HepG2 (cell line): ENCODE data around the gene CCDC154. TPM values are rescaled to one million over a fixed set of nuclear protein-coding genes. Genes with fewer than 3 reads are reported as not detected.

Source experiments
- CCDC6 ChIP-seq: sonication (generic); formaldehyde crosslinking; IDR thresholded peaks from 2 replicates; pipeline ENCODE4 v1.8.1; 2022; ENCODE audit warnings: mild to moderate bottlenecking, missing genetic modification reagents, moderate library complexity
- ETV5 ChIP-seq: IDR thresholded peaks from 2 replicates; pipeline ENCODE4 v1.6.1; 2018; ENCODE audit warnings: missing biosample characterization, missing genetic modification reagents, inconsistent platforms, borderline replicate concordance
- HBP1 ChIP-seq: IDR thresholded peaks from 2 replicates; pipeline ENCODE4 v1.6.1; 2016; ENCODE audit warnings: low read depth, control low read depth
- HIVEP1 ChIP-seq: sonication (generic); formaldehyde crosslinking; IDR thresholded peaks from 2 replicates; pipeline ENCODE4 v1.4.0; 2020; ENCODE audit warnings: mild to moderate bottlenecking, missing genetic modification reagents
- HOMEZ ChIP-seq: IDR thresholded peaks from 2 replicates; pipeline ENCODE4 v1.6.1; 2016; ENCODE audit warnings: low read depth
- JARID2 ChIP-seq: sonication (generic); formaldehyde crosslinking; IDR thresholded peaks from 2 replicates; pipeline ENCODE4 v1.8.1; 2023; ENCODE audit warnings: missing genetic modification reagents, inconsistent platforms; ENCODE audit not compliant: insufficient replicate concordance
- PCBP1 ChIP-seq: fragments of 200-400 bp; formaldehyde crosslinking; IDR thresholded peaks from 2 replicates; pipeline ENCODE4 v1.6.1; 2017; ENCODE audit warnings: mild to moderate bottlenecking, low read depth, low read length, borderline replicate concordance
- POLR2A ChIP-seq, 2 experiments: IDR thresholded peaks; 2 replicates each; pipeline ENCODE4 v1.6.1; 2011; ENCODE audit warnings: low read depth in 2 of 2, low read length in 2 of 2, mild to moderate bottlenecking in 1 of 2, moderate library complexity in 1 of 2; ENCODE audit not compliant: insufficient read depth in 1 of 2
- RBM39 ChIP-seq: fragments of 200-400 bp; formaldehyde crosslinking; IDR thresholded peaks from one replicate; pipeline ENCODE4 v1.6.1; 2018; ENCODE audit warnings: antibody characterized with exemption, mild to moderate bottlenecking, low read depth, low read length; ENCODE audit not compliant: poor library complexity, severe bottlenecking
- RFX5 ChIP-seq: IDR thresholded peaks from 2 replicates; pipeline ENCODE4 v1.6.1; 2011; ENCODE audit warnings: low read depth, low read length, improper control_type of control experiment
- SP2 ChIP-seq: sonication (generic); formaldehyde crosslinking; IDR thresholded peaks from 2 replicates; pipeline ENCODE4 v1.5.1; 2020; ENCODE audit warnings: mild to moderate bottlenecking, missing genetic modification reagents
- XRCC5 ChIP-seq: fragments of 200-400 bp; formaldehyde crosslinking; optimal IDR thresholded peaks from 2 replicates; pipeline ENCODE3; 2017; ENCODE audit warnings: mild to moderate bottlenecking, low read length
- ZMYM4 ChIP-seq: sonication (generic); formaldehyde crosslinking; IDR thresholded peaks from 2 replicates; pipeline ENCODE4 v1.8.1; 2023; ENCODE audit warnings: mild to moderate bottlenecking, missing genetic modification reagents
- ZNF232 ChIP-seq: sonication (generic); formaldehyde crosslinking; IDR thresholded peaks from 2 replicates; pipeline ENCODE4 v1.4.0; 2020; ENCODE audit warnings: missing genetic modification reagents, borderline replicate concordance
- ZNF362 ChIP-seq: sonication (generic); formaldehyde crosslinking; IDR thresholded peaks from 2 replicates; pipeline ENCODE4 v1.4.0; 2020; ENCODE audit warnings: missing genetic modification reagents, mild to moderate bottlenecking, borderline replicate concordance
- ZNF414 ChIP-seq: sonication (generic); formaldehyde crosslinking; IDR thresholded peaks from 2 replicates; pipeline ENCODE4 v1.5.0; 2020; ENCODE audit warnings: missing genetic modification reagents
- ZNF512B ChIP-seq: sonication (generic); formaldehyde crosslinking; IDR thresholded peaks from 2 replicates; pipeline ENCODE4 v1.5.1; 2020; ENCODE audit warnings: missing genetic modification reagents, mild to moderate bottlenecking, borderline replicate concordance
- ZNF629 ChIP-seq: sonication (generic); formaldehyde crosslinking; conservative IDR thresholded peaks from 2 replicates; pipeline ENCODE4 v1.5.0; 2020; ENCODE audit warnings: missing genetic modification reagents
- ZNF678 ChIP-seq: sonication (generic); formaldehyde crosslinking; IDR thresholded peaks from 2 replicates; pipeline ENCODE4 v1.4.0; 2020; ENCODE audit warnings: mild to moderate bottlenecking, missing genetic modification reagents
- ZNF780A ChIP-seq: sonication (generic); formaldehyde crosslinking; IDR thresholded peaks from 2 replicates; pipeline ENCODE4 v1.8.0; 2022; ENCODE audit warnings: mild to moderate bottlenecking, missing genetic modification reagents, moderate library complexity
- ZSCAN5A ChIP-seq: sonication (generic); formaldehyde crosslinking; IDR thresholded peaks from 2 replicates; pipeline ENCODE4 v1.8.0; 2022; ENCODE audit warnings: mild to moderate bottlenecking, missing genetic modification reagents, borderline replicate concordance
- polyA plus RNA-seq, 8 experiments: library from polyadenylated mRNA; depleted of rRNA in 3 of 8; stranded (reverse) in 7 of 8; unstranded in 1 of 8; fragments of >200 nt; fragmentation: Illumina TruSeq in 4 of 8; extraction: Trizol in 4 of 8; gene quantifications; 2 replicates each; pipeline versions ENCODE4 v1.2.1 to v1.2.3, GENCODE V29; 2011 to 2016; ENCODE audit warnings: low read depth in 4 of 8, missing spikeins in 1 of 8, mixed read lengths in 1 of 8; ENCODE audit not compliant: insufficient read depth in 1 of 8
- total RNA-seq, 5 experiments: library from RNA; depleted of rRNA; stranded (reverse); fragments of >200 nt; fragmentation: Illumina TruSeq; extraction: Trizol; gene quantifications; 2 replicates each; pipeline ENCODE4 v1.2.3, GENCODE V29; 2016; ENCODE audit warnings: low read depth in 1 of 5

Gene CCDC154
- total and polyA plus RNA-seq, 2 of the 13 experiments (the other 11 are each of a cell fraction or from before 2014, with no cell fraction given), result 0.92 to 1.5 TPM

GRCh38 chr16:1408171-1408837 lies 36.1 kb downstream of the CCDC154 start (continued):
- TF ChIP-seq ZNF678 (CRISPR knock-in tag) (no peak), POLR2A (IDR thresholded peaks at IDR 0.05; ENCODE audit: insufficient read depth in 1 of 2, low read depth in 2 of 2, low read length in 2 of 2) (no peak), PCBP1 (no peak), RFX5 (no peak), ZNF629 (CRISPR knock-in tag) (no peak), ZNF780A (CRISPR knock-in tag) (no peak), RBM39 (peak; percentile 33), XRCC5 (peak; percentile 42), ZNF512B (CRISPR knock-in tag) (no peak), ZNF232 (no peak), ETV5 (CRISPR knock-in tag) (no peak), SP2 (CRISPR knock-in tag) (no peak), HIVEP1 (CRISPR knock-in tag) (peak; percentile 65), JARID2 (CRISPR knock-in tag) (no peak), ZNF362 (no peak), HBP1 (no peak), ZMYM4 (no peak), ZSCAN5A (CRISPR knock-in tag) (no peak), HOMEZ (CRISPR knock-in tag) (no peak), ZNF414 (CRISPR knock-in tag) (no peak), CCDC6 (CRISPR knock-in tag) (no peak)
